Osteocyte (in vitro differentiated cells): ENCODE results near the gene RPS19BP1. TPM values are rescaled to one million over a fixed set of nuclear protein-coding genes. Genes with fewer than 3 reads are reported as not detected.
A peak's percentile ranks its signal among the peaks of the same experiment; 100 is the strongest.

Source experiments
- DNase-seq: peaks from one replicate; pipeline ENCODE4 v3.0.0; 2021; ENCODE audit warnings: mixed read lengths; ENCODE audit not compliant: unreplicated experiment; ENCODE audit errors: extremely low spot score
- H3K27ac Mint-ChIP-seq: one replicate; pipeline ENCODE4 v1.8.0; 2021; ENCODE audit warnings: mild to moderate bottlenecking, mixed read lengths; ENCODE audit not compliant: unreplicated experiment
- H3K27me3 Mint-ChIP-seq: one replicate; pipeline ENCODE4 v1.8.0; 2021; ENCODE audit warnings: mixed read lengths; ENCODE audit not compliant: unreplicated experiment
- H3K36me3 Mint-ChIP-seq: one replicate; pipeline ENCODE4 v1.8.0; 2021; ENCODE audit warnings: mixed read lengths; ENCODE audit not compliant: unreplicated experiment
- H3K4me1 Mint-ChIP-seq: one replicate; pipeline ENCODE4 v1.8.0; 2021; ENCODE audit warnings: mixed read lengths; ENCODE audit not compliant: unreplicated experiment
- H3K4me3 Mint-ChIP-seq: one replicate; pipeline ENCODE4 v1.8.0; 2021; ENCODE audit warnings: mild to moderate bottlenecking, moderate library complexity, mixed read lengths; ENCODE audit not compliant: unreplicated experiment
- H3K9me3 Mint-ChIP-seq: one replicate; pipeline ENCODE4 v1.8.0; 2021; ENCODE audit warnings: mixed read lengths; ENCODE audit not compliant: unreplicated experiment
- total RNA-seq: library from RNA; stranded (reverse); gene quantifications from 2 replicates; pipeline ENCODE4 v1.2.1, GENCODE V29; 2021
- TF ChIP-seq, protein P1 (sequence below): fragments of 200-600 bp; sonication (generic); IDR thresholded peaks from 2 replicates; pipeline ENCODE4 v1.5.0; 2021; ENCODE audit warnings: antibody characterized with exemption, mild to moderate bottlenecking, moderate library complexity

The RPS19BP1 gene
- total RNA-seq, 1 donor from 2014 or later: 53.1 TPM

DNA sequence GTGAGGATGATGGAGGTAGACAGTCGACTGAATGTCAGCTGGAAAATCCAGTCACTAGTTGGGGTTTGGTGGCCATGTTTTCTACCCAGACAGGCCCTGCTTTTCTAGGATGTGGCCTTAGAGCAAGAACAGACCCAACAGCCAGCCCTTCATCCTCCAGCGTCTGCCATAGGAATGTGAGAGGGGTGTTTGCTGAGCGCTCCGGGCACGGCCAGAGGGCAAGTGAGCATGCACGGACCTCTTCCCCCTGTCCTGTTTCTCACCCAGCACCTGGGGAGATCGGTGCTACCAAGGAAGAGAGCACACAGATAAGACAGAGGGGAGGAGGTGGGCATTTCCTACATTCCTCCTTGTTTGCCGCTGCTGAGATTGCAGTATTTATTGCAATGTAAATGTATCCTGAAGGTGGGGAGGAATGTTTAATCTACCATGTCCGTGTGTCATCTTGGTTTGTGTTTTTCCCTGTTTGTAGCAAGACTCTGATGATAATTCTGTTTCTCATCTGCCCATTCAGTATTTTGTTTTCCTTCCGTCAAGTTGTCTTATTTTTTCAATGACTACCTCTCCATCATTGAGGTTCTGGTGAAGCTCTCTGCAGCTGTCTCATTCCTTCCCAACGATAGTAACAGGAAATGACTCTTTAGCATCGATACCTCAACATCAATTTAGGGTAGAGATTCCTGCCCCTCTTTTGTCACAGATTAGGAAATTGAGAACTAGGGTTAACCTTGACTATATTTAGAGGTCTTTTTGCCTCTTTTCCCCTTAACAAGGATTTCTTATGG is 17.1 kb downstream of the RPS19BP1 start:
- TF ChIP-seq, protein P1, sequence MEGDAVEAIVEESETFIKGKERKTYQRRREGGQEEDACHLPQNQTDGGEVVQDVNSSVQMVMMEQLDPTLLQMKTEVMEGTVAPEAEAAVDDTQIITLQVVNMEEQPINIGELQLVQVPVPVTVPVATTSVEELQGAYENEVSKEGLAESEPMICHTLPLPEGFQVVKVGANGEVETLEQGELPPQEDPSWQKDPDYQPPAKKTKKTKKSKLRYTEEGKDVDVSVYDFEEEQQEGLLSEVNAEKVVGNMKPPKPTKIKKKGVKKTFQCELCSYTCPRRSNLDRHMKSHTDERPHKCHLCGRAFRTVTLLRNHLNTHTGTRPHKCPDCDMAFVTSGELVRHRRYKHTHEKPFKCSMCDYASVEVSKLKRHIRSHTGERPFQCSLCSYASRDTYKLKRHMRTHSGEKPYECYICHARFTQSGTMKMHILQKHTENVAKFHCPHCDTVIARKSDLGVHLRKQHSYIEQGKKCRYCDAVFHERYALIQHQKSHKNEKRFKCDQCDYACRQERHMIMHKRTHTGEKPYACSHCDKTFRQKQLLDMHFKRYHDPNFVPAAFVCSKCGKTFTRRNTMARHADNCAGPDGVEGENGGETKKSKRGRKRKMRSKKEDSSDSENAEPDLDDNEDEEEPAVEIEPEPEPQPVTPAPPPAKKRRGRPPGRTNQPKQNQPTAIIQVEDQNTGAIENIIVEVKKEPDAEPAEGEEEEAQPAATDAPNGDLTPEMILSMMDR: no peak
- no peak for DNase-seq
- no peak overlapping the region for H3K4me3 Mint-ChIP-seq
- H3K27ac Mint-ChIP-seq: no peak overlapping the region
- H3K27me3 Mint-ChIP-seq: no peaks in the 10 kb centered on the region
- peaks cover 21% of the 10 kb centered on the region for H3K4me1 Mint-ChIP-seq
- no peaks in the 10 kb centered on the region for H3K9me3 Mint-ChIP-seq
- H3K36me3 Mint-ChIP-seq: peaks cover 41% of the 10 kb centered on the region

DNA sequence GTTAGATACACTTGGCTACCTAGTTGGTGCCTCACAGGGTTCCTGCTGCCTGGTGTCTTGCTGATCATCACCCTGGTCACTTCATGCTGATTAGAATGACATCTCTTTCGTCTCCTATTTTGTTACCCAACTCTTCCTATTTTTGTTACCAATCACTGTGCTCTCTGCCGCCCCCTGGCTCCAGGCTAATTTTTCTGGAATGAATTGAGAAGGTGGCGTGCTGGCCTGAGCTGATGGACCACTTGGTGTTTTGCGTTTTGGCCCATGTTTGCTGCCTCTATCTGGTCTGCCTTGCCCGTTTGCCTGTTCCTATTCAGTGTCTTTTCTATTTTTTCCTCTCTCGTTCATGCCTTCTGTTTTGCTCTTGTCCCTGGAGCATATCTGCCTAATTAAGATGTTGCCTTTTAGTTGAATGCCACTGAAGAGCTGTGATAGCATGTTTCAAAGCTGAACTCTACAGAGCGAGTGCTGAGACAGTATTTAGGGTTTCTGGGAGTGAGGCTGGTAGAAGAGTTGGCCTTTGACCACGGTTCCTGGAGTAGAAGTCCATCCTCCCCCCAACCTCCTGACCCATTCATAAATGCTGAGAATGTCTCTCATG is 18.1 kb downstream of the RPS19BP1 start:
- H3K4me3 Mint-ChIP-seq: no peak overlapping the region

DNA sequence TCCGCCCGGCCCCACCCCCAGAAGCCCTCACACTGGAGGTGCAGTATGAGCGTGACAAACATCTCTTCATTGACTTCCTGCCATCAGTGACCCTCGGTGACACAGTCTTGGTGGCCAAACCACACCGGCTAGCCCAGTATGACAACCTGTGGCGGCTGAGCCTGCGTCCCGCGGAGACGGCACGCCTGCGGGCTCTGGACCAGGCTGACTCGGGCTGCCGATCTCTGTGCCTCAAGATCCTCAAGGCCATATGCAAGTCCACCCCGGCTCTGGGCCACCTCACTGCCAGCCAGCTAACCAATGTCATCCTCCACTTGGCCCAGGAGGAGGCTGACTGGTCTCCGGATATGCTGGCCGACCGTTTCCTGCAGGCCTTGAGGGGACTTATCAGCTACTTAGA is 18.8 kb downstream of the RPS19BP1 start:
- Mint-ChIP-seq H3K27ac (no peak overlapping the region), H3K9me3 (no peaks in the 10 kb centered on the region), H3K27me3 (no peaks in the 10 kb centered on the region), H3K36me3 (peaks cover 54% of the 10 kb centered on the region), H3K4me3 (no peak overlapping the region), H3K4me1 (peaks cover 15% of the 10 kb centered on the region)
- TF ChIP-seq, protein P1: no peak
- no peak for DNase-seq

More for the DNA sequence above, 18.1 kb downstream of the RPS19BP1 start:
- TF ChIP-seq, protein P1: peak; percentile 81
- Mint-ChIP-seq H3K27me3 (no peaks in the 10 kb centered on the region), H3K4me1 (peaks cover 21% of the 10 kb centered on the region), H3K36me3 (peaks cover 50% of the 10 kb centered on the region), H3K9me3 (no peaks in the 10 kb centered on the region), H3K27ac (peak overlapping the region; percentile 9)
- no peak for DNase-seq

DNA sequence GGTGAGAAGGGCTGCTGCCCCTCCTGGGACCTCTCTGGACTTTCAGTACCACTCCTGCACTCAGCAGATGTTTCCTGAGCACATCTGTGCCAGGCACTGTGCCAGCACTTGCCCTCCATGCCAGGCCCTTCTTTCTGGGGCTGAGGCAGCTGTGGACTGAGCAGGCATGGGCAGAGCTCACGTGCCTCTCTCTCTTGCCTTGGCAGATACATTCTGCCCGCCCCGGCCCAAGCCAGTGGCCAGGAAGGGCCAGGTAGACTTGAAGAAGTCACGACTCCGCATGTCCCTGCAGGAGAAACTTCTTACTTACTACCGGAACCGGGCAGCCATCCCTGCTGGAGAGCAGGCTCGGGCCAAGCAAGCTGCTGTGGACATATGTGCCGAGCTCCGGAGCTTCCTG is 20.5 kb downstream of the RPS19BP1 start:
- TF ChIP-seq, protein P1: no peak
- no peaks in the 10 kb centered on the region for H3K9me3 Mint-ChIP-seq
- no peaks in the 10 kb centered on the region for H3K27me3 Mint-ChIP-seq
- peaks cover 58% of the 10 kb centered on the region for H3K36me3 Mint-ChIP-seq
- no peak for DNase-seq
- peaks cover 4% of the 10 kb centered on the region for H3K4me1 Mint-ChIP-seq
- H3K27ac Mint-ChIP-seq: no peak overlapping the region
- H3K4me3 Mint-ChIP-seq: no peak overlapping the region

DNA sequence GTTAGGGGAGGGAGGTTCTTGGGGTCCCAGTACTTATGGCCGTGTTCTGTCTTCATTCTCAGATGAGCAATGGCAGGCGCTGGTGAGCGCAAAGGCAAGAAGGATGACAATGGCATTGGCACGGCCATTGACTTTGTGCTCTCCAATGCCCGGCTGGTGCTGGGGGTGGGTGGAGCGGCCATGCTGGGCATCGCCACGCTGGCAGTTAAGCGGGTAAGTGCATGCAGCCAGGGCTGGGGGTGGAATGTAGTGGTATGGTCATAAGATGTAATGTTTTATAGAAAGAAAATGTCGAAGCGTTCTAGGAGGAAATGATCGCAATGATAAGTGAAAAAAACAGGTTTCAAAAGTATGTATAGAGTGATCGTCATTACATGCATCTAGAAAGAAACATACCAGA is 21.3 kb downstream of the RPS19BP1 start:
- DNase-seq: no peak
- no peak overlapping the region for H3K4me3 Mint-ChIP-seq
- no peaks in the 10 kb centered on the region for H3K9me3 Mint-ChIP-seq
- peaks cover 4% of the 10 kb centered on the region for H3K4me1 Mint-ChIP-seq
- TF ChIP-seq, protein P1: no peak
- peaks cover 64% of the 10 kb centered on the region for H3K36me3 Mint-ChIP-seq
- no peaks in the 10 kb centered on the region for H3K27me3 Mint-ChIP-seq
- peak overlapping the region; percentile 47 for H3K27ac Mint-ChIP-seq
